Hepatocyte (in vitro differentiated cells): ENCODE results near the gene FBF1.

Source experiments
- CTCF ChIP-seq: fragments of 200-600 bp; sonication (generic); IDR thresholded peaks from 2 replicates; pipeline ENCODE4 v1.5.1; 2016; ENCODE audit warnings: antibody characterized with exemption, mild to moderate bottlenecking; ENCODE audit not compliant: poor library complexity
- EZH2 ChIP-seq: fragments of 200-600 bp; sonication (generic); IDR thresholded peaks from 2 replicates; pipeline ENCODE4 v1.6.1; 2016; ENCODE audit warnings: antibody characterized with exemption, mild to moderate bottlenecking, borderline replicate concordance

- TF ChIP-seq CTCF (peak; percentile 15), EZH2 (no peak)
These were observed 45.3 kb downstream of the FBF1 start for GRCh38 chr17:75895370-75896155.
